Measurements from ENCODE around the gene BLVRB.

DNA sequence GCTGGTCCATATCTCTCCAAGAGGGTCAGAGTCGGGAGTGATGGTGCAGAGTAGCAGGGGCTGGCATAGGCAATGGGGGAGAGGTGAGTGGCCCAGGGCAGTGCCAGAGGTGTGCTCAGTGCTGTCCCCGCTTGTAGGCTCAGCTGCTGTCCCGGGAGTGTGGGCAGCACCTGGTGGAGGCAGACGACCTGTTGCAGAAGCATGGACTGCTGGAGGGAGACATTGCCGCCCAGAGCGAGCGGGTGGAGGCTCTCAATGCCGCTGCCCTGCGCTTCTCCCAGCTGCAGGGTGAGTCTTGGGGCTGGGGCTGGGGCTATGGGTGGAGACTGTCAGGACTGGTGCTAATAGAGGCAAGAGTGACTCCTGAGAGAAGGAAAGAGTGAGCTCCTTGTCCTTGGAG is 40.6 kb upstream of the BLVRB start:
- TF ChIP-seq, protein P1, sequence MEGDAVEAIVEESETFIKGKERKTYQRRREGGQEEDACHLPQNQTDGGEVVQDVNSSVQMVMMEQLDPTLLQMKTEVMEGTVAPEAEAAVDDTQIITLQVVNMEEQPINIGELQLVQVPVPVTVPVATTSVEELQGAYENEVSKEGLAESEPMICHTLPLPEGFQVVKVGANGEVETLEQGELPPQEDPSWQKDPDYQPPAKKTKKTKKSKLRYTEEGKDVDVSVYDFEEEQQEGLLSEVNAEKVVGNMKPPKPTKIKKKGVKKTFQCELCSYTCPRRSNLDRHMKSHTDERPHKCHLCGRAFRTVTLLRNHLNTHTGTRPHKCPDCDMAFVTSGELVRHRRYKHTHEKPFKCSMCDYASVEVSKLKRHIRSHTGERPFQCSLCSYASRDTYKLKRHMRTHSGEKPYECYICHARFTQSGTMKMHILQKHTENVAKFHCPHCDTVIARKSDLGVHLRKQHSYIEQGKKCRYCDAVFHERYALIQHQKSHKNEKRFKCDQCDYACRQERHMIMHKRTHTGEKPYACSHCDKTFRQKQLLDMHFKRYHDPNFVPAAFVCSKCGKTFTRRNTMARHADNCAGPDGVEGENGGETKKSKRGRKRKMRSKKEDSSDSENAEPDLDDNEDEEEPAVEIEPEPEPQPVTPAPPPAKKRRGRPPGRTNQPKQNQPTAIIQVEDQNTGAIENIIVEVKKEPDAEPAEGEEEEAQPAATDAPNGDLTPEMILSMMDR (IDR thresholded peaks at IDR 0.05): no peak
- TF ChIP-seq POLR2AphosphoS5 (IDR thresholded peaks at IDR 0.05) (no peak), POLR2A (IDR thresholded peaks at IDR 0.05) (no peak), EP300 (IDR thresholded peaks at IDR 0.05) (no peak)
